ENCODE results near the gene OPHN1. TPM values are rescaled to one million over a fixed set of nuclear protein-coding genes. Genes with fewer than 3 reads are reported as not detected.

Gene OPHN1
- total and polyA plus RNA-seq, 8 donors = 0.61 to 3.5 (median 2.2) TPM

DNA sequence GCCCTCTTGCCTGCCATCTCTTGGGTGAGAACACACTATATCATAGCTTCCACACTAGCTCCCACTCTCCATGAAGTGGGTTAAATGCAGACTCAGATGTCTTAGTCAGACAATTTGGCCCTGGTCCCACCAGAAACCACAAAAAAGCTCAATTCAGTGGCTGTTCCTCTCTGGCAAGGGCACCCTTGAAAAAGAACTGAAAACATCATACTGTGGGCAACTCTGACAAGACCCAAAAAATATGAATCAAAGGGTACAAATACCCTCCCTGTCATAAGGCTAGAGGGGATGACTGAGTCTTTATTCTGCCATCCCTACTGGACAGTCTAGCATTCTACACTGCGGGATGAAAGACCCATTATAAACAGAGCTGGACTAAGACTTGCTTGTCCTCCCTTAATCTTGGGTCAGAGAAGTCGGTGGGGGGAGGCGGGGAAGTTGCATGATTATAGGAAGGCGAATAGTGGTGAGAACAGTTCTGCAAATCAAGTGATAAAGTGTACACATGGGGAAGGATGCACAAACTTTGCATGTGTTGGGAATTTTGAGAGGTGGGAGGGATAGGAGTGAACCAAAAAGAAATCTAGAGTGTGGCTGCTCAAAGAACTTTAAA is 172.1 kb downstream of the OPHN1 start:
- ATAC-seq (no peak), DNase-seq (no peak), FAIRE-seq (no peak)
- Histone ChIP-seq H3K27me3 (no peaks in the 10 kb centered on the region), H3K36me3 (no peaks in the 10 kb centered on the region), H3K27ac (no peak overlapping the region), H3K4me1 (no peaks in the 10 kb centered on the region), H3K4me3 (no peak overlapping the region), H3K9me3 (no peaks in the 10 kb centered on the region)
- TF ChIP-seq, protein P1, sequence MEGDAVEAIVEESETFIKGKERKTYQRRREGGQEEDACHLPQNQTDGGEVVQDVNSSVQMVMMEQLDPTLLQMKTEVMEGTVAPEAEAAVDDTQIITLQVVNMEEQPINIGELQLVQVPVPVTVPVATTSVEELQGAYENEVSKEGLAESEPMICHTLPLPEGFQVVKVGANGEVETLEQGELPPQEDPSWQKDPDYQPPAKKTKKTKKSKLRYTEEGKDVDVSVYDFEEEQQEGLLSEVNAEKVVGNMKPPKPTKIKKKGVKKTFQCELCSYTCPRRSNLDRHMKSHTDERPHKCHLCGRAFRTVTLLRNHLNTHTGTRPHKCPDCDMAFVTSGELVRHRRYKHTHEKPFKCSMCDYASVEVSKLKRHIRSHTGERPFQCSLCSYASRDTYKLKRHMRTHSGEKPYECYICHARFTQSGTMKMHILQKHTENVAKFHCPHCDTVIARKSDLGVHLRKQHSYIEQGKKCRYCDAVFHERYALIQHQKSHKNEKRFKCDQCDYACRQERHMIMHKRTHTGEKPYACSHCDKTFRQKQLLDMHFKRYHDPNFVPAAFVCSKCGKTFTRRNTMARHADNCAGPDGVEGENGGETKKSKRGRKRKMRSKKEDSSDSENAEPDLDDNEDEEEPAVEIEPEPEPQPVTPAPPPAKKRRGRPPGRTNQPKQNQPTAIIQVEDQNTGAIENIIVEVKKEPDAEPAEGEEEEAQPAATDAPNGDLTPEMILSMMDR (IDR thresholded peaks at IDR 0.05) = no peak
- WGBS, 2 donors = 78 to 89% methylated on average over 4 of the region's 4 CpGs
- intact Hi-C loops (cut with DNase I) = no loop called here

DNA sequence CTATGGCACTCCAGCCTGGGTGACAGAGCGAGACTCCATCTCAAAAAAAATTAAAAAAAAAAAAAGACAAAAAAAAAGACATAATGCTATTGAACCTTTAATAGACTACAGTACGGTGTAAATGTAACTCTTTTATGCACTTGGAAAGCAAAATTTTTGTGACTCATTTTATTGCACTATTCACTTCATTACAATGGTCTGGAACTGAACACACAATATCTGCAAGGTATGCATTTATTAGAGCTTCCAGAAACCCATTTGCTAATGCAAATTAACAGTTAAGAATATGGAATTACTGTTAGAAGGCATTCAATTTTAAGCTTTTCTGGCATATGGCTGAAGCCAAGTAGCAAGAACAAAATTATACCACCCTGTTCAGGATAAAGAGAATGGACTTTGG is 176.3 kb downstream of the OPHN1 start:
- H3K36me3 ChIP-seq = no peaks in the 10 kb centered on the region
- H3K27me3 ChIP-seq = no peaks in the 10 kb centered on the region
- no peak overlapping the region for H3K4me3 ChIP-seq
- TF ChIP-seq, protein P1 (IDR thresholded peaks at IDR 0.05) = no peak
- WGBS, 2 donors = 83 to 91% methylated on average over 2 of the region's 2 CpGs
- H3K27ac ChIP-seq = no peak overlapping the region
- no peak for DNase-seq
- intact Hi-C loops (cut with DNase I) = no loop called here
- FAIRE-seq = no peak
- H3K4me1 ChIP-seq = no peaks in the 10 kb centered on the region
- no peak for ATAC-seq
- no peaks in the 10 kb centered on the region for H3K9me3 ChIP-seq

DNA sequence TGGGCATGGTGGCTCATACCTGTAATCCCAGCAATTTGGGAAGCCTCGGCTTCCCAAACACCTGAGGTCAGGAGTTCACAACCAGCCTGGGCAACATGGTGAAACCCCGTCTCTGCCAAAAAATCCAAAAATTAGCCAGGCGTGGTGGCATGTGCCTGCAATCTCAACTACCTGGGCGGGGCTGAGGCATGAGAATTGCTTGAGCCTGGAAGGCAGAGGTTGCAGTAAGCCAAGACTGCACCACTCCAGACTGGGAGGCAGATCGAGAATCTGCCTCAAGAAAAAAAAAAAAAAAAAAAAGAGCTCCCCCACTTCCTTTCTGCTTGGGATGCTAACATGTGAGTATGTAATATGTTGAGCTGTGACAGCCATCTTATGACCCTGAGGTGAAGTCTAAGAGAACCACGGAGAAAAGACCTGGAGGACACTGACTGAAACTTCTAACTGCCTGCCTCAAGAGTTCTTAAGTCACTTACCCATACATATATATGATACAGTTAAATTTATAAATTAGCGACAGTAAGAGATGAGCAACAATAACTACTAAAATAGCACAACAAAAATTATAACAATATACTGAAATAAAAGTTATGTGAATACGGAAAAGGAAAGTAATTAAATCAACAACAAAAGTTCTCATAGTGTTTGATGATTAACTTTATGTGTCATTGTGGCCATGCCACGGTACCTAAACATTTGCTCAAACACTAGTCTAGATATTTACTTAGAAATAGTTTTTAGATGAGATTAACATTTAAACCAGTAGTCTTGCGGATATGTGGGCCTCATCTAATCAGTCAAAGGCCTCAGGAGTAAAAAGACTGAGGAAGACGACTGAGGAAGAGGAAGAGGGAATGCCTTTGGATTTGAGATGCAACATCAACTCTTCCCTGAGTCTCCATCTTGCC is 178.3 kb downstream of the OPHN1 start:
- TF ChIP-seq, protein P1 (IDR thresholded peaks at IDR 0.05) = no peak
- Histone ChIP-seq H3K36me3 (no peaks in the 10 kb centered on the region), H3K27me3 (no peaks in the 10 kb centered on the region), H3K27ac (no peak overlapping the region), H3K4me3 (no peak overlapping the region), H3K9me3 (no peaks in the 10 kb centered on the region), H3K4me1 (no peaks in the 10 kb centered on the region)
- FAIRE-seq (no peak), DNase-seq (no peak), ATAC-seq (no peak)
- intact Hi-C loops (cut with DNase I) = no loop called here
- 71 to 80% methylated on average over 11 of the region's 11 CpGs for WGBS, 2 donors

DNA sequence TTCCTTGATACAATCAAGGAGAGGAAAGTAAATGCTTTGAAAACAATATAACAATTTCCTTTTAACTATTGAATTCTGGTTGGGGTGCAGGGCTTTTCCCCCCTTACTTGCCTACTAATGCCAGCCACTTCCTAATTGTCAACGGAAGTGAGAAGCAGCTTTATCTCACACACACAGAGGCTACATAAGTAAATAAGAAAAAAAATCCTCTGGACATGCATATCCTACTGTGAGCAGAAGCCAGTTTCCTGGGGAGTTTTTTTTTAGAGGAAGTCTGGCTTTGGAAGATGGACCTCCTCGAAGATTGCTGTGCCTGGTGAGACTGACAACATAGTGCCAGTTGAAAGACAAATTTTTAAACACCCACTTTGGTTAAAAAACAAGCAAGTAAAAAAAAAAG is 180.6 kb downstream of the OPHN1 start:
- H3K27ac ChIP-seq = no peak overlapping the region
- DNase-seq = no peak
- TF ChIP-seq, protein P1 (IDR thresholded peaks at IDR 0.05) = no peak

DNA sequence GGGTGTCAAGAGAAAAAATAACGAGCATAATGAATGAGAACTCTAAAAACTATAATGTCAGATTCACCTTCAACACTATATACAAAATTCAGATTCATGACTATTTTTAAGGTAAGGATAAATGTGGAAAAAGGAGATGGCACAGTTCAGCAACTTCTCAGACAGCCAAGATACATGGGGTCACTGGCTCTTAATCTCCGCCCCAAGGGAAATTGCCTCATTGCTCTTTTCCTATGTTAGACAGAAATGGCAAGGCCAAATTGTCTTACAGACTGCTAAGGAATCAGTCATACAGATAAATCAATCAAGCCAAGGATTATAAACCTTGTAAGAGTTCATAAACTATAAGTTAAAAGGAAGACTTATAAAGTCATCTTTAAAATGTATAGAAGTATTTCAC is 183.4 kb downstream of the OPHN1 start:
- no peak overlapping the region for H3K27ac ChIP-seq
- no peaks in the 10 kb centered on the region for H3K4me1 ChIP-seq
- H3K9me3 ChIP-seq = no peaks in the 10 kb centered on the region
- no peaks in the 10 kb centered on the region for H3K36me3 ChIP-seq
- TF ChIP-seq, protein P1 (IDR thresholded peaks at IDR 0.05) = no peak
- intact Hi-C loops (cut with DNase I) = no loop called here
- FAIRE-seq (no peak), DNase-seq (no peak), ATAC-seq (no peak)
- H3K4me3 ChIP-seq = no peak overlapping the region
- WGBS, 2 donors = 66 to 87% methylated on average over 2 of the region's 2 CpGs
- H3K27me3 ChIP-seq = no peaks in the 10 kb centered on the region

More for the DNA sequence above, 180.6 kb downstream of the OPHN1 start:
- Histone ChIP-seq H3K9me3 (no peaks in the 10 kb centered on the region), H3K4me3 (no peak overlapping the region), H3K36me3 (no peaks in the 10 kb centered on the region), H3K4me1 (no peaks in the 10 kb centered on the region), H3K27me3 (no peaks in the 10 kb centered on the region)
- no peak for ATAC-seq
- no peak for FAIRE-seq
- 26 to 33% methylated on average over 2 of the region's 2 CpGs for WGBS, 2 donors
- intact Hi-C loops (cut with DNase I) = no loop called here
